GM21619 (cell line): Measurements from ENCODE around the gene CNPPD1.
"Not testable (repeated sequence)": the region's sequence is repeated elsewhere in the genome, so short reads cannot be mapped to it uniquely, and the experiment has no call there.

Experiments
- ATAC-seq: cut with Tn5 transposase; IDR thresholded peaks from one replicate; pipeline ENCODE4 v1.9.1; 2021; ENCODE audit not compliant: unreplicated experiment

The CNPPD1 gene

GRCh38 chr2:219209236-219210195, 32.8 kb upstream of the CNPPD1 start:
- no peak for ATAC-seq

- ATAC-seq = no peak
Observed at GRCh38 chr2:219207884-219208740, 31.4 kb upstream of the CNPPD1 start.

- ATAC-seq = no peak
Observed at GRCh38 chr2:219207134-219207883, 30.6 kb upstream of the CNPPD1 start.

- ATAC-seq = peak; percentile 98
Observed at GRCh38 chr2:219206328-219207133, 29.8 kb upstream of the CNPPD1 start, which contains the start of gene ZFAND2B. Gene ZFAND2B, plus strand, starts transcription at chr2:219206782. Its CDS starts 206 bp downstream, at chr2:219206988.

GRCh38 chr2:219205981-219206327, 29.2 kb upstream of the CNPPD1 start:
- no peak for ATAC-seq

GRCh38 chr2:219205165-219205538, 28.4 kb upstream of the CNPPD1 start:
- ATAC-seq = no peak

- ATAC-seq = no peak
Observed at GRCh38 chr2:219204425-219205164, 27.9 kb upstream of the CNPPD1 start.

GRCh38 chr2:219201331-219201730, 24.6 kb upstream of the CNPPD1 start:
- not testable (repeated sequence) for ATAC-seq

GRCh38 chr2:219200502-219201326, 24.0 kb upstream of the CNPPD1 start:
- ATAC-seq = not testable (repeated sequence)

- no peak for ATAC-seq
Observed at GRCh38 chr2:219199470-219200211, 22.9 kb upstream of the CNPPD1 start.

GRCh38 chr2:219198974-219199373, 22.2 kb upstream of the CNPPD1 start:
- ATAC-seq = no peak

GRCh38 chr2:219197388-219197787, 20.7 kb upstream of the CNPPD1 start:
- no peak for ATAC-seq

GRCh38 chr2:219186754-219187456, 10.2 kb upstream of the CNPPD1 start:
- no peak for ATAC-seq

GRCh38 chr2:219184121-219184520, 7.4 kb upstream of the CNPPD1 start:
- no peak for ATAC-seq

- ATAC-seq = no peak
Observed at GRCh38 chr2:219183151-219183772, 6.5 kb upstream of the CNPPD1 start.

- no peak for ATAC-seq
Observed at GRCh38 chr2:219182331-219183150, 5.8 kb upstream of the CNPPD1 start.
